Measurements from ENCODE around the gene GRAP2. TPM values are rescaled to one million over a fixed set of nuclear protein-coding genes. Genes with fewer than 3 reads are reported as not detected.
"Not testable (repeated sequence)": the region's sequence is repeated elsewhere in the genome, so short reads cannot be mapped to it uniquely, and the experiment has no call there.

GRAP2 gene
- polyA plus RNA-seq, 1 of the 3 experiments (the other 2 are of a cell fraction): 0.13 TPM

DNA sequence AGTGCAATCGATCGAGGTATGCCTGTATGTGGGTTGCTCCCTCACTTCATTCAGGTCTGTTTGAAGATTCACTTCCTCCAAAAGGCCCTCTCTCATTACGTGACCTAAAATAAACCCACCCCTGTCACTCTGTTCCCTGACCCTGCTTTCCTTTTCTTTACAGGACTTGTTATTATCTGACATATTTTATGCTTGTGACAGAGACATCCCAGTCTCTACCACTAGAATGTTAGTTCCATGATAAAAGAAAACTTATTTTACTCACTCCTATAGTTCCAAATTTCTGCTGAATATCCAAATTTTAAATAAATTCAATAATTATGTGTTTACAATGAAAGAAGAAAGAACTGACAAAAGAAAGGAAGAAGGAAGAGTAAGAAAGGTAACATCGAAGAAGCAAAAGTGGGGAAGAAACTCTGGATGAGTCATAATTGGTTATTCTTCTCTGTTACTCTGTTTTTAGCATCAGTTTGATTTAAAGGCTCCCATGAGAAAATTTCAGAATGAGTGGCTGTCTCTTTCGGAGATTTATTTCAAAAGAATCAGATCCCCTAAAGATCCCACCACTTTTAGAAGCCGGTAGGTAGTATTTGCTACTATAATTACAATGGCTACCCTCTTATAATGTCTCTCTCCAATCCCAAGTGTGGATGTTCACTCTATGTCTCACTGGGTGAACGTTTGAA is 40.8 kb upstream of the GRAP2 start:
- no peak overlapping the region for H3K27ac ChIP-seq (ENCODE audit: low read depth in 2 of 2, low read length in 1 of 2)
- POLR2A ChIA-PET: no interaction called here
- CTCF ChIA-PET: no interaction called here
- TF ChIP-seq USF2 (IDR thresholded peaks at IDR 0.05; ENCODE audit: borderline replicate concordance, low read depth, low read length): no peak
- no peaks in the 10 kb centered on the region for H3K9me2 ChIP-seq
- H3F3A ChIP-seq (replicated peaks; ENCODE audit: insufficient read depth): no peaks in the 10 kb centered on the region
- no peak overlapping the region for H3K9ac ChIP-seq
- H3K36me3 ChIP-seq (replicated peaks in 1 of 2; ENCODE audit: control insufficient read depth in 1 of 2, insufficient read depth in 2 of 2, low read length in 1 of 2): no peaks in the 10 kb centered on the region
- H3K27me3 ChIP-seq (ENCODE audit: insufficient read depth): no peaks in the 10 kb centered on the region
- no peak overlapping the region for H2AFZ ChIP-seq (ENCODE audit: low read depth)
- H3K4me3 ChIP-seq (ENCODE audit: low read depth in 2 of 2, low read length in 1 of 2): no peak overlapping the region
- no peaks in the 10 kb centered on the region for H3K4me1 ChIP-seq (ENCODE audit: control insufficient read depth in 1 of 2, insufficient read depth in 2 of 2, low read depth in 1 of 2, low read length in 1 of 2)
- no peak for DNase-seq
- H3K4me2 ChIP-seq: no peak overlapping the region
- 44% methylated on average over 7 of the region's 7 CpGs for WGBS (ENCODE audit: low lambda C conversion rate)
- H4K20me1 ChIP-seq (ENCODE audit: insufficient read depth): no peaks in the 10 kb centered on the region
- H3K79me2 ChIP-seq (ENCODE audit: insufficient read depth): no peaks in the 10 kb centered on the region
- H3K9me3 ChIP-seq: no peaks in the 10 kb centered on the region

- H3K27ac ChIP-seq (ENCODE audit: low read depth in 2 of 2, low read length in 1 of 2): no peak overlapping the region
- TF ChIP-seq FOSL2 (IDR thresholded peaks at IDR 0.05; ENCODE audit: borderline replicate concordance, low read depth) (no peak), TCF12 (IDR thresholded peaks at IDR 0.05) (peak; percentile 37)
- no peak overlapping the region for H3K4me3 ChIP-seq (ENCODE audit: low read depth in 2 of 2, low read length in 1 of 2)
- no peak overlapping the region for H3K4me2 ChIP-seq
- no peaks in the 10 kb centered on the region for H3K79me2 ChIP-seq (ENCODE audit: insufficient read depth)
- POLR2A ChIA-PET: no interaction called here
- no peak for DNase-seq
- no peaks in the 10 kb centered on the region for H4K20me1 ChIP-seq (ENCODE audit: insufficient read depth)
- no peaks in the 10 kb centered on the region for H3K36me3 ChIP-seq (replicated peaks in 1 of 2; ENCODE audit: control insufficient read depth in 1 of 2, insufficient read depth in 2 of 2, low read length in 1 of 2)
- no peaks in the 10 kb centered on the region for H3K4me1 ChIP-seq (ENCODE audit: control insufficient read depth in 1 of 2, insufficient read depth in 2 of 2, low read depth in 1 of 2, low read length in 1 of 2)
- H3K9me2 ChIP-seq: no peaks in the 10 kb centered on the region
- 13% methylated on average over 1 of the region's 1 CpG for WGBS (ENCODE audit: low lambda C conversion rate)
- no peaks in the 10 kb centered on the region for H3K27me3 ChIP-seq (ENCODE audit: insufficient read depth)
- H3K9ac ChIP-seq: no peak overlapping the region
- H3F3A ChIP-seq (replicated peaks; ENCODE audit: insufficient read depth): no peaks in the 10 kb centered on the region
- no peak overlapping the region for H2AFZ ChIP-seq (ENCODE audit: low read depth)
- H3K9me3 ChIP-seq: no peaks in the 10 kb centered on the region
- CTCF ChIA-PET: no interaction called here
Observed at GRCh38 chr22:39868741-39869140, 32.1 kb upstream of the GRAP2 start.

DNA sequence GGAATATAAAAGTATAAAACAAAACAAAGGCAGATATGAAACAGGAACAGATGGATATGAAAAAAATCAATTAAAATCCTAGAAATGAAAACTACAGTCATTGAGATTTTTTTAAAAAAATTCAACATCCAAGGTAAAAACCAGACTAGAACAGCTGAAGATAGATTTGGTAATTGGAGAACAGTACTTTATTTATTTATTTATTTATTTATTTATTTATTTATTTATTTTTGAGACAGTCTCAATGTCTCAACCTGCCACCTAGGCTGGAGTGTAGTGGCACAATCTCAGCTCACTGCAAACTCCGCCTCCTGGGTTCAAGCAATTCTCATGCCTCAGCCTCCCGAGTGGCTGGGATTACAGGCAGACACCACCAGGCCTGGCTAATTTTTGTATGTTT is 31.1 kb upstream of the GRAP2 start:
- H3K9me2 ChIP-seq; H4K20me1 ChIP-seq (ENCODE audit: insufficient read depth); POLR2A ChIA-PET; H3K9ac ChIP-seq; H3K27ac ChIP-seq (ENCODE audit: low read depth in 2 of 2, low read length in 1 of 2); H3K4me1 ChIP-seq (ENCODE audit: control insufficient read depth in 1 of 2, insufficient read depth in 2 of 2, low read depth in 1 of 2, low read length in 1 of 2); H3K4me3 ChIP-seq (ENCODE audit: low read depth in 2 of 2, low read length in 1 of 2); H3K79me2 ChIP-seq (ENCODE audit: insufficient read depth); H3F3A ChIP-seq (replicated peaks; ENCODE audit: insufficient read depth); H3K27me3 ChIP-seq (ENCODE audit: insufficient read depth); H2AFZ ChIP-seq (ENCODE audit: low read depth); H3K9me3 ChIP-seq; DNase-seq; CTCF ChIA-PET; H3K4me2 ChIP-seq; H3K36me3 ChIP-seq (replicated peaks in 1 of 2; ENCODE audit: control insufficient read depth in 1 of 2, insufficient read depth in 2 of 2, low read length in 1 of 2): not testable (repeated sequence)
- 84% methylated on average over 2 of the region's 2 CpGs for WGBS (ENCODE audit: low lambda C conversion rate)
